ENCODE results near the gene DNPEP.

The DNPEP gene

DNA sequence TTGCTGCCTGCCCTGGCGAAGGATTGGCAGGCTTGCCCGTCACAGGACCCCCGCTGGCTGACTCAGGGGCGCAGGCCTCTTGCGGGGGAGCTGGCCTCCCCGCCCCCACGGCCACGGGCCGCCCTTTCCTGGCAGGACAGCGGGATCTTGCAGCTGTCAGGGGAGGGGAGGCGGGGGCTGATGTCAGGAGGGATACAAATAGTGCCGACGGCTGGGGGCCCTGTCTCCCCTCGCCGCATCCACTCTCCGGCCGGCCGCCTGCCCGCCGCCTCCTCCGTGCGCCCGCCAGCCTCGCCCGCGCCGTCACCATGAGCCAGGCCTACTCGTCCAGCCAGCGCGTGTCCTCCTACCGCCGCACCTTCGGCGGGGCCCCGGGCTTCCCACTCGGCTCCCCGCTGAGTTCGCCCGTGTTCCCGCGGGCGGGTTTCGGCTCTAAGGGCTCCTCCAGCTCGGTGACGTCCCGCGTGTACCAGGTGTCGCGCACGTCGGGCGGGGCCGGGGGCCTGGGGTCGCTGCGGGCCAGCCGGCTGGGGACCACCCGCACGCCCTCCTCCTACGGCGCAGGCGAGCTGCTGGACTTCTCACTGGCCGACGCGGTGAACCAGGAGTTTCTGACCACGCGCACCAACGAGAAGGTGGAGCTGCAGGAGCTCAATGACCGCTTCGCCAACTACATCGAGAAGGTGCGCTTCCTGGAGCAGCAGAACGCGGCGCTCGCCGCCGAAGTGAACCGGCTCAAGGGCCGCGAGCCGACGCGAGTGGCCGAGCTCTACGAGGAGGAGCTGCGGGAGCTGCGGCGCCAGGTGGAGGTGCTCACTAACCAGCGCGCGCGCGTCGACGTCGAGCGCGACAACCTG is 30.7 kb upstream of the DNPEP start, which contains the start of gene DES:
Gene DES (plus strand): TSS at position 223 of the 857 bp plus-strand sequence. CDS start 86 bp downstream, at position 309.
- no peak within 1 kb of the TSS for H3K27ac ChIP-seq
- TF ChIP-seq, protein P1, sequence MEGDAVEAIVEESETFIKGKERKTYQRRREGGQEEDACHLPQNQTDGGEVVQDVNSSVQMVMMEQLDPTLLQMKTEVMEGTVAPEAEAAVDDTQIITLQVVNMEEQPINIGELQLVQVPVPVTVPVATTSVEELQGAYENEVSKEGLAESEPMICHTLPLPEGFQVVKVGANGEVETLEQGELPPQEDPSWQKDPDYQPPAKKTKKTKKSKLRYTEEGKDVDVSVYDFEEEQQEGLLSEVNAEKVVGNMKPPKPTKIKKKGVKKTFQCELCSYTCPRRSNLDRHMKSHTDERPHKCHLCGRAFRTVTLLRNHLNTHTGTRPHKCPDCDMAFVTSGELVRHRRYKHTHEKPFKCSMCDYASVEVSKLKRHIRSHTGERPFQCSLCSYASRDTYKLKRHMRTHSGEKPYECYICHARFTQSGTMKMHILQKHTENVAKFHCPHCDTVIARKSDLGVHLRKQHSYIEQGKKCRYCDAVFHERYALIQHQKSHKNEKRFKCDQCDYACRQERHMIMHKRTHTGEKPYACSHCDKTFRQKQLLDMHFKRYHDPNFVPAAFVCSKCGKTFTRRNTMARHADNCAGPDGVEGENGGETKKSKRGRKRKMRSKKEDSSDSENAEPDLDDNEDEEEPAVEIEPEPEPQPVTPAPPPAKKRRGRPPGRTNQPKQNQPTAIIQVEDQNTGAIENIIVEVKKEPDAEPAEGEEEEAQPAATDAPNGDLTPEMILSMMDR (conservative IDR thresholded peaks at IDR 0.05): no peak
- TF ChIP-seq ZFX (IDR thresholded peaks at IDR 0.05): no peak

DNA sequence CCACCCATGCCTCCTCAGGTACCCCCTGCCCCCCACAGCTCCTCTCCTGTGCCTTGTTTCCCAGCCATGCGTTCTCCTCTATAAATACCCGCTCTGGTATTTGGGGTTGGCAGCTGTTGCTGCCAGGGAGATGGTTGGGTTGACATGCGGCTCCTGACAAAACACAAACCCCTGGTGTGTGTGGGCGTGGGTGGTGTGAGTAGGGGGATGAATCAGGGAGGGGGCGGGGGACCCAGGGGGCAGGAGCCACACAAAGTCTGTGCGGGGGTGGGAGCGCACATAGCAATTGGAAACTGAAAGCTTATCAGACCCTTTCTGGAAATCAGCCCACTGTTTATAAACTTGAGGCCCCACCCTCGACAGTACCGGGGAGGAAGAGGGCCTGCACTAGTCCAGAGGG is 29.7 kb upstream of the DNPEP start:
- H3K27ac ChIP-seq: no peak overlapping the region
- TF ChIP-seq, protein P1 (conservative IDR thresholded peaks at IDR 0.05): no peak
- no peak for TF ChIP-seq ZFX (IDR thresholded peaks at IDR 0.05)

DNA sequence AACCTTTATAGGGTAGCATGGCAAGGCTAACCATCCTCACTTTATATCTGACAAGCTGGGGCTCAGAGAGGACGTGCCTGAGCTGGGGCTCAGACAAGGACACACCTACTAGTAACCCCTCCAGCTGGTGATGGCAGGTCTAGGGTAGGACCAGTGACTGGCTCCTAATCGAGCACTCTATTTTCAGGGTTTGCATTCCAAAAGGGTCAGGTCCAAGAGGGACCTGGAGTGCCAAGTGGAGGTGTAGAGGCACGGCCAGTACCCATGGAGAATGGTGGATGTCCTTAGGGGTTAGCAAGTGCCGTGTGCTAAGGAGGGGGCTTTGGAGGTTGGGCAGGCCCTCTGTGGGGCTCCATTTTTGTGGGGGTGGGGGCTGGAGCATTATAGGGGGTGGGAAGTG is 29.2 kb upstream of the DNPEP start:
- no peak for TF ChIP-seq ZFX (IDR thresholded peaks at IDR 0.05)
- TF ChIP-seq, protein P1 (conservative IDR thresholded peaks at IDR 0.05): no peak
- H3K27ac ChIP-seq: no peak overlapping the region

DNA sequence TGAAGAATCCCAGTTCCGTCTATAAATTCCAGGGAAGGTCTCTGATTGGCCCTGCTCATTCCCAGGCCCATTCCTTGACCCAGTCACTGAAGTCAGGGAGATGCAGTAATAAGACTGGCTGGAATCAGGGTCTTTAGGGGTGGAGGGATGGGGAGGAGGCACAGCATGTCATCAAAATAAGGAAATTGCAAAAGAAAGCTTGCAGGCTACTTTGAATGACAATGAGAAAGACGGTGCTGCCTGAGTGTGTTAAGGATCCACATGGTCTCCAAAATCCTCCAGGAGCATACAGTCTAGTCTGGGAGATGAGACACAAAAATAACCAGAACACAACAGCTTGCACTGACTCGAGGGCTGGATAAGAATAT is 28.5 kb upstream of the DNPEP start:
- TF ChIP-seq, protein P1 (conservative IDR thresholded peaks at IDR 0.05): no peak
- TF ChIP-seq ZFX (IDR thresholded peaks at IDR 0.05): no peak
- H3K27ac ChIP-seq: no peak overlapping the region

DNA sequence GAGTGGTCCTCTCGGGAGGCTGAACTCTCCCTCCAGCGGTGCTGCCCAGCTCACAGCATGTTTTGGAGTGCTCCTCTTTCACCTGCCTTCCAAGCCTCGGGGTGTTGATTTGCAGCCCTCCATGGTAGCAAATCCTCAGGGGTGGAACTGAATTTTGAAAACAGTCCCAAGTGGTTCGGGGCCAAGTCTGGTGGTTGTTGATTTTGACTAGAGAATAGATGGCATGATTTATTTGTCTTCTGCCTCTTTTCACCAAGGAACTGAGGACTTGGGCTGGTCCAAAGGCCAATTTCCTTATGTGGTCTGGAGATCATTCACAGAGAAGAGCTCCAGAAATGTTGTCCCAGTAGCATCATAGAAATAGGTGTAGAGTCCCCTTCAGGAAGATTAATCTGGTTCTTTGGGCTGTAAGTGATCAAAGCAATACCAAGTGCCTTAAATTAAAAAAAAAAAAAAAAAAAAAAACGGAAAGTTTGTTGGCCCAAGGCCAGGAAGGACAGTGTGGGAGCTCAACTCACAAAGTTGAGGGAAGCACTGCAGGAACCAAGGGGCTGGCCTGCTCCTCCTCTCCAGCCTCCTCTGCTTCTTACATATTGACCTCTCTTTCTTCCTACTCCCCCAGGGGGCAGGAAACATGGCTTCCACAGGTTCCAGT is 28.0 kb upstream of the DNPEP start:
- TF ChIP-seq, protein P1 (conservative IDR thresholded peaks at IDR 0.05): no peak
- no peak for TF ChIP-seq ZFX (IDR thresholded peaks at IDR 0.05)
- no peak overlapping the region for H3K27ac ChIP-seq

DNA sequence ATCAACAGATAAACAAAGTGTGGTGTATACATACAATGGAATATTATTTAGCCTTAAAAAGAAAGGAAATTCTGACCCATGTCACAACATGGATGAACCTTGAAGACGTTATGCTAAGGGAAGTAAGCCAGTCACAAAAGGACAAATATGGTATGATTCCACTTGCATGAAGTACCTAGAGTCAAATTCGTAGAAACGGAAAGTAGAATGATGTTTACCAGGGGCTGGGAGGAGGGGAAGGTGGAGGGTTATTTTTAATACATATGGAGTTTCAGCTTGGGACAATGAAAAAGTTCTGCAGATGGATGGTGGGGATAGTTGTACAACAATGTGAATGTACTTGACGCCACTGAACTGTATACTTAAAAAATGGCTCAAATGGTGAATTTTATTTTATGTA is 27.1 kb upstream of the DNPEP start:
- no peak for TF ChIP-seq ZFX (IDR thresholded peaks at IDR 0.05)
- TF ChIP-seq, protein P1 (conservative IDR thresholded peaks at IDR 0.05): no peak
- H3K27ac ChIP-seq: no peak overlapping the region

DNA sequence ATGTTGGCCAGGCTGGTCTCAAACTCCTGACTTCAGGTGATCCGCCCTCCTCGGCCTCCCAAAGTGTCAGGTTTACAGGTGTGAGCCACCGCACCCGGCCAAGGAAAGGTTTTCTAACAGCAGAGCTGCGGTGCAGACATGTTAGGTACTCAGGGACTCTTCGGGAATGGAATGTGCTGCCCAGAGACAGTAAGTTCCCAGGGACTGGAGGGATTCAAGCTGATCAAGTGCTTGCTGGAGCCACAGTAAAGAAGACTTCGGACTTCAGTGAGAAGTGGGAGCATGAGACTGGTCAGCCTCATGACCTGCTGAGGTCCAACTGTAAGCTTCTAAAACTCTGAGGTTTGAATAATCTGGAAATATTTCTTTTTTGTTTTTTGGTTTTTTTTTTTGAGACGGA is 22.7 kb upstream of the DNPEP start:
- no peak for TF ChIP-seq ZFX (IDR thresholded peaks at IDR 0.05)
- TF ChIP-seq, protein P1 (conservative IDR thresholded peaks at IDR 0.05): no peak
- no peak overlapping the region for H3K27ac ChIP-seq

Measured in C4-2B (cell line).